GM18507 (cell line): ENCODE data around the gene MPP1.

ENCODE experiments used
- DNase-seq: peaks from one replicate; pipeline ENCODE4 v3.0.0; 2011; ENCODE audit warnings: low read depth; ENCODE audit not compliant: insufficient read length; ENCODE audit errors: extremely low spot score
- FAIRE-seq: peaks from 2 replicates; lab custom pipeline; 2011; peaks lifted over from hg19 to GRCh38; lab: Jason Lieb, UNC

The MPP1 gene

GRCh38 chrX:154735695-154736393, 69.4 kb downstream of the MPP1 start:
- no peak for DNase-seq
- FAIRE-seq = no peak

DNA sequence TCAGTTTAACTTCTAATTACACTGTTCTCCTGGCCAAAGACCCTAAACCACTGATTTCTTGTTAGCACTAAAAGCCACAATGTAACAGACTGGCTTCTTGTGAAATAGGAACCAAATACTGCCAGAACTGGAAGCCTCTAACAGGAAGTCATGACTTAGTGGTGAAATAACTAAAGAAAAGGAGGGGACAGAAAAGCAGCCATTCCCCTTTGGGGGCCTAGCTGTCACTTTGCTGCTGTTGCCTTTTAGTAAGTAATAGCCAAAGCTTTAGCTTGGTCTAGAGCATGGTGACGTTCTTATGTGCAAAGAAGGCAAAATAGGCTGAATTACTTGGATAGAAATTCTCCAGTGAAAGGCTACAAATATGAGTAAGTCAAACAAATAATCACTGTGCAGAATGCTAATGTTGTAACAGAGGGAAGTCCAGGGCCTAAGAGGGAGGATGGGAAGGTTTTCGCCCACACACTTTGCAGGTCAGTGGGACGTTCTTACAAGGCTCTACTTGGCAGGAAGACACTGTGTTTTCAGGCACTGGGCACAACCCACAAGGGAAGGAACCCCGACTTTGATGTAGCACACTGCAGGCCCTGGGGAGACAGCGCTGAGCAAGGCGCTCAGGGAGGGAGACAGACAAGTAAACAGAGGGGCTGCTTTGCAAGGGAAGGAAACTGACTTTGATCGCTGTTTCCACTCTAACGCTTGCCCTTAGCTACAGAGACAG, 71.1 kb downstream of the MPP1 start:
- peak; percentile 79 for FAIRE-seq
- no peak for DNase-seq

GRCh38 chrX:154733066-154733425, 72.2 kb downstream of the MPP1 start:
- no peak for FAIRE-seq
- no peak for DNase-seq

- DNase-seq (no peak), FAIRE-seq (no peak)
Observed at GRCh38 chrX:154732421-154733065, 72.7 kb downstream of the MPP1 start.

- DNase-seq (no peak), FAIRE-seq (no peak)
Observed at GRCh38 chrX:154731881-154732280, 73.4 kb downstream of the MPP1 start.

GRCh38 chrX:154731184-154731583, 74.1 kb downstream of the MPP1 start:
- FAIRE-seq = no peak
- no peak for DNase-seq

GRCh38 chrX:154730253-154730891, 74.9 kb downstream of the MPP1 start:
- no peak for DNase-seq
- no peak for FAIRE-seq

GRCh38 chrX:154729439-154729838, 75.8 kb downstream of the MPP1 start:
- FAIRE-seq (no peak), DNase-seq (no peak)
